Epithelial cell of esophagus (primary cell): ENCODE measurements around the gene COL13A1.

Experiments
- DNase-seq: peaks from one replicate; pipeline ENCODE4 v3.0.0; 2010; ENCODE audit warnings: low read depth
- H3K4me3 ChIP-seq: 2 replicates; pipeline ENCODE4 v1.5.1; 2011; ENCODE audit warnings: mild to moderate bottlenecking, low read length, control low read depth
- CTCF ChIP-seq: IDR thresholded peaks from 2 replicates; pipeline ENCODE4 v1.5.1; 2011; ENCODE audit warnings: low read depth, mild to moderate bottlenecking, low read length, control low read depth, inconsistent platforms; ENCODE audit not compliant: insufficient read depth; ENCODE audit errors: missing control alignments

The COL13A1 gene

GRCh38 chr10:69825604-69826003, 23.9 kb downstream of the COL13A1 start:
- no peak for DNase-seq
- no peak overlapping the region for H3K4me3 ChIP-seq
- no peak for TF ChIP-seq CTCF

DNA sequence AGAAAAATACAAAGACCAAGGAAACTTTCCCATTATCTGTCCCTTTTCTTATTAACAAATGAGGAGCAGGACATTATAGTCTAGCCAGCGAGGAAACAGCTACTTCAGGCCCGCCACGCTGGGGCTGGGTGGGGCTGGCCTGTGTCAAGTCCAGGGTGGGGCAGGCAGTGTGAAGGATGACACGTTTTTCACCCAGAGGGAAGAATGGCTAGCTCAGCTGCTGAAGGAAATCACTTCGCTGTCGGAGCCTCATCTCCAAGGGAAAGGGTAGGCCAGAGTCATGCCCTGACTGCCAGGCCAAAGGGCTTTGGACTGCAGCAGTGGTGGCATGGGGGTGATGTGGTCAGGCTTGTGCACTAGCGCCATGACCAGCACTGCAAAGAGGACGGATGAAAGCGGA, 24.4 kb downstream of the COL13A1 start:
- TF ChIP-seq CTCF: no peak
- H3K4me3 ChIP-seq: no peak overlapping the region
- no peak for DNase-seq

DNA sequence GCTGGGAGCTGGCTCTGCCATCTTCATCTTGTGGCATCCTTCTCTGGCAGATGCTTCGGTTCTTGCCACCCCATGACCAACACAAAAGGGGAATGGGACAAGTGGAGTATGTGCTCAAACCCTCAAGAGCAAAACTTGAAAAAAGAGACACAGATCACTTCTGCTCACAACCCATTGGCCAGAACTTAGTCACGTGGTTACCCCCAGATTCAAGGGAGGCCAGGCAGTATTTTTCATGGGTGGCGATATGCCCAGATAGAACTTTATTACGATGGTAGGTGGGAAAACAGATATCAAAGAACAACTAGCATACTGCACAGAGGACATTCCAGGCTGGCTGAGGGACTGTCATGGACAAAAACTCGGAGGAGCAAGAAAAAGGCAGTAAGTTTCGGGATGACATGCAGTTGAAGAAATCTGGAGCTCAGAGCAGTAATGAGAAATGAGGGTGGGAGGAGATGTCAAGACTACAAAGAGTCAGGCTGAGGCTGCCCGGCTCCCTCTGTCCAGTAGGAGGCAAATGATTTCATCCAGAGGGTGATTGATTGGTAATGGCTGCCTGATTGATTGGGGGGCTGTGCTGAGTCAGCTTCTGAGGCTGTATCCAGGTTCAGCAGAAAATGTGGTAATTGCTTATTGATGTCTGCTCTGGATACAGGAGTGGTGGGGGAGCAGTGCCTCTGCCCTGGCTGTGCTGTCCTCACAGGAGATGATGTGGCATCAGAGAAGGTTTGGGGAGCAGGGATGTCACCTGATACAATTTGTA, 25.3 kb downstream of the COL13A1 start:
- DNase-seq: no peak
- TF ChIP-seq CTCF: no peak
- no peak overlapping the region for H3K4me3 ChIP-seq

DNA sequence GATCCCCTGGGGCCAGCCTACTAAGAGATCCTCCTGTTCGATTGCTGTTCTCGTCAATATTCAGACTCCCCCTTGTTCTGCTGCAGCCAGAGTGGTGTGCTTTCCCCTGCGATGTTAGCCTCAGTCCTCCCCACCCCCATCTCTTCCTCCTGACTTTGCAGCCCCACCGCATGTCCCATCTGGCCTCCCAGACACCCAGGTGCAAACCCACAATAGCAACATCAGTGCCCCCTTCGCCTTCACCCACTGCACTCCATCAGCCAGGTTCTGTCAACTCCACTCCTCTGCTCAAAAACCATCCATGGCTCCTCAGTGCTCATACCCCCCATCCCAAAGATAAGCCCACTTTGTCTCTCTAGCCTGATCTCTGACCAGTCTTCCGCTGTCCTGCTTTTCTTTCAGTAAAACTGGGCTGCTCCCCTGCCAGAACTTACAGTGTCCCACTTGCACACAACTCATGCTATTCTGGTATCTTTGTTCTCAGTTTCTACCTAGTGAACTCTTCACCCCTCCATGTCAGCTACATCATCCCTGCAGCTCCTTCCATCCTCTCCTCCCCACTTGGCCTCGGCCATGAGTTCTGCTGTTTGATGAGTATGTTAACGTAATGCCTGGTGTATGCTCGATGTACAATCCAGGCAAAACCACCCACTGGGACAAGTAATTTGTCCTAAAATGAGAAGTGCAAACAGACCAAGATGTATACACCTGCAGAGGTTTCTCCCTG, 26.6 kb downstream of the COL13A1 start:
- no peak for DNase-seq
- H3K4me3 ChIP-seq: no peak overlapping the region
- TF ChIP-seq CTCF: no peak

GRCh38 chr10:69829775-69830174, 28.1 kb downstream of the COL13A1 start:
- no peak for DNase-seq
- no peak overlapping the region for H3K4me3 ChIP-seq
- no peak for TF ChIP-seq CTCF

DNA sequence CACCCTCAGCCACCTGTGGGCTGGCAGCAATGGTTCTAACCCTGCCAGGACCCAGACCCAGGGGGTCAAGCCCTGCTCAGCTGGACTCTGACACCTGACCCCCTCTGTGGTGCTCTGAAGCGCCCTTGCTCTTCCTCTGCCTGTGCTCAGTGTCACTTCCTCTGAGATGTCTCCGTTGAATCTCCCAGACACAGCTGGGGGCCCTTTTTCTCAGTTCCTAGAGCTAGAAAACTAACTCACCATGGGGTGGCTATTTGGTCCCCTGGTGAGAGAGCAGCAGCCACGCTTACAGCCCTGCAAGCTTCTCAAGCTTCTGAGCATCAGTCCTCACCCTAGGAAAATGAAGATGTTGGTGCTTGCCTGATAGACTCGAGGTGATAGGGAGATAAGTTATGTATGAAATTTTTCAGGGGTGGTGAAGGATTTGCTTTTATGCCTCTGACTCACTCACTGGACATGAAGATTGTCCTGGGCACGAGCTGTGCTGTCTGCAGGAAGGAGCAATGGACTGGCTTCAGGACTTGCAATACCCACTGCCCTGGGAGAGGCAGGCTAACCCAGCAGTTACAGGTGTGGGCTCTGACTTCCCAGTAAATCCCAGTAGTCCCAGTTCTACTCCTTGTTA, 29.6 kb downstream of the COL13A1 start:
- H3K4me3 ChIP-seq: no peak overlapping the region
- DNase-seq: no peak
- TF ChIP-seq CTCF: no peak
